RWPE2 (cell line): ENCODE data around the gene CASP5.
"Not testable (repeated sequence)": the region's sequence is repeated elsewhere in the genome, so short reads cannot be mapped to it uniquely, and the experiment has no call there.

Source experiments
- ATAC-seq: fragments of 200-7000 bp; cut with Tn5 transposase; 3 replicates; pipeline ENCODE4 v1.9.1; 2021; ENCODE audit warnings: low read depth
- DNase-seq: peaks from one replicate; pipeline ENCODE4 v3.0.0-alpha.2; 2020; ENCODE audit warnings: low spot score
- H3K27ac ChIP-seq: fragments of 450-650 bp; 2 replicates; pipeline ENCODE4 v1.5.1; 2017; ENCODE audit warnings: mild to moderate bottlenecking; ENCODE audit not compliant: poor library complexity, severe bottlenecking
- H3K27me3 ChIP-seq: fragments of 250-450 bp; sonication (Bioruptor Pico); 2 replicates; pipeline ENCODE4 v1.5.1; 2021; ENCODE audit warnings: mild to moderate bottlenecking, moderate library complexity; ENCODE audit not compliant: insufficient read depth, poor library complexity, severe bottlenecking
- H3K36me3 ChIP-seq: fragments of 250-450 bp; sonication (Bioruptor Pico); 2 replicates; pipeline ENCODE4 v1.5.1; 2020; ENCODE audit warnings: low read depth, mild to moderate bottlenecking, moderate library complexity
- H3K4me1 ChIP-seq: fragments of 250-450 bp; sonication (Bioruptor Pico); 2 replicates; pipeline ENCODE4 v1.5.1; 2021; ENCODE audit warnings: mild to moderate bottlenecking, moderate library complexity; ENCODE audit not compliant: insufficient read depth, poor library complexity, severe bottlenecking
- H3K4me3 ChIP-seq: fragments of 250-450 bp; sonication (Bioruptor Pico); 2 replicates; pipeline ENCODE4 v1.5.1; 2021; ENCODE audit warnings: mild to moderate bottlenecking, moderate library complexity; ENCODE audit not compliant: severe bottlenecking
- H3K9me3 ChIP-seq: fragments of 250-450 bp; sonication (Bioruptor Pico); 2 replicates; pipeline ENCODE4 v1.5.1; 2021; ENCODE audit warnings: mild to moderate bottlenecking, moderate library complexity; ENCODE audit not compliant: severe bottlenecking
- TF ChIP-seq, protein P1 (sequence below): fragments of 450-650 bp; IDR thresholded peaks from one replicate; pipeline ENCODE4 v1.5.1; 2017; ENCODE audit warnings: mild to moderate bottlenecking, moderate library complexity; ENCODE audit not compliant: poor library complexity, severe bottlenecking

Gene CASP5

GRCh38 chr11:104984808-104985207 lies 38.2 kb downstream of the CASP5 start:
- Histone ChIP-seq H3K4me3 (no peak overlapping the region), H3K36me3 (no peaks in the 10 kb centered on the region), H3K27ac (no peak overlapping the region), H3K9me3 (no peaks in the 10 kb centered on the region), H3K27me3 (no peaks in the 10 kb centered on the region), H3K4me1 (no peaks in the 10 kb centered on the region)
- ATAC-seq (no peak), DNase-seq (no peak)
- TF ChIP-seq, protein P1, sequence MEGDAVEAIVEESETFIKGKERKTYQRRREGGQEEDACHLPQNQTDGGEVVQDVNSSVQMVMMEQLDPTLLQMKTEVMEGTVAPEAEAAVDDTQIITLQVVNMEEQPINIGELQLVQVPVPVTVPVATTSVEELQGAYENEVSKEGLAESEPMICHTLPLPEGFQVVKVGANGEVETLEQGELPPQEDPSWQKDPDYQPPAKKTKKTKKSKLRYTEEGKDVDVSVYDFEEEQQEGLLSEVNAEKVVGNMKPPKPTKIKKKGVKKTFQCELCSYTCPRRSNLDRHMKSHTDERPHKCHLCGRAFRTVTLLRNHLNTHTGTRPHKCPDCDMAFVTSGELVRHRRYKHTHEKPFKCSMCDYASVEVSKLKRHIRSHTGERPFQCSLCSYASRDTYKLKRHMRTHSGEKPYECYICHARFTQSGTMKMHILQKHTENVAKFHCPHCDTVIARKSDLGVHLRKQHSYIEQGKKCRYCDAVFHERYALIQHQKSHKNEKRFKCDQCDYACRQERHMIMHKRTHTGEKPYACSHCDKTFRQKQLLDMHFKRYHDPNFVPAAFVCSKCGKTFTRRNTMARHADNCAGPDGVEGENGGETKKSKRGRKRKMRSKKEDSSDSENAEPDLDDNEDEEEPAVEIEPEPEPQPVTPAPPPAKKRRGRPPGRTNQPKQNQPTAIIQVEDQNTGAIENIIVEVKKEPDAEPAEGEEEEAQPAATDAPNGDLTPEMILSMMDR = no peak

- H3K4me1 ChIP-seq = no peaks in the 10 kb centered on the region
- DNase-seq (no peak), ATAC-seq (no peak)
- H3K36me3 ChIP-seq = no peaks in the 10 kb centered on the region
- H3K27me3 ChIP-seq = no peaks in the 10 kb centered on the region
- H3K4me3 ChIP-seq = no peak overlapping the region
- H3K27ac ChIP-seq = no peak overlapping the region
- no peaks in the 10 kb centered on the region for H3K9me3 ChIP-seq
- TF ChIP-seq, protein P1 = no peak
These were observed 43.1 kb downstream of the CASP5 start for GRCh38 chr11:104979839-104980238.

GRCh38 chr11:104973616-104974015 lies 49.4 kb downstream of the CASP5 start:
- H3K36me3 ChIP-seq = no peaks in the 10 kb centered on the region
- no peaks in the 10 kb centered on the region for H3K27me3 ChIP-seq
- ATAC-seq (no peak), DNase-seq (no peak)
- TF ChIP-seq, protein P1 = no peak
- H3K9me3 ChIP-seq = no peaks in the 10 kb centered on the region
- no peak overlapping the region for H3K27ac ChIP-seq
- H3K4me1 ChIP-seq = peaks cover 3% of the 10 kb centered on the region
- no peak overlapping the region for H3K4me3 ChIP-seq

- ATAC-seq, H3K36me3 ChIP-seq, H3K27me3 ChIP-seq: not testable (repeated sequence)
These were observed 50.0 kb downstream of the CASP5 start for GRCh38 chr11:104972924-104973323.

DNA sequence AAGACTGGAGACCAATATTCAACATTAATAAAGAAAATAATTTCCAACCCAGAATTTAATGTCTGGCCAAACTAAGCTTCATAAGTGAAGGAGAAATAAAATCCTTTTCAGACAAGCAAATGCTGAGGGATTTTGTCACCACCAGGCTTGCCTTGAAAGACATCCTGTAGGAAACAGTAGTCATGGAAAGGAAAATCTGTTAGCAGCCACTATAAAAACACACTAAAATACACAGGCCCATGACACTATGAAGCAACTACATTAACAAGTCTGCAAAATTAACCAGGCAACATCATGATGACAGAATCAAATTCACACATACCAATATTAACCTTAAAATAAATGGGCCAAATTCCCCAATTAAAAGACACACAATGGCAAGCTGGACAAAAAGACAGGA lies 52.2 kb downstream of the CASP5 start:
- DNase-seq = no peak
- H3K27me3 ChIP-seq = no peaks in the 10 kb centered on the region
- no peaks in the 10 kb centered on the region for H3K36me3 ChIP-seq
- no peaks in the 10 kb centered on the region for H3K9me3 ChIP-seq
- no peak overlapping the region for H3K27ac ChIP-seq
- H3K4me1 ChIP-seq = peaks cover 19% of the 10 kb centered on the region
- no peak for ATAC-seq
- no peak overlapping the region for H3K4me3 ChIP-seq
- TF ChIP-seq, protein P1 = no peak

More at GRCh38 chr11:104972924-104973323, 50.0 kb downstream of the CASP5 start:
- DNase-seq, H3K27ac ChIP-seq, H3K4me3 ChIP-seq, H3K4me1 ChIP-seq, H3K9me3 ChIP-seq: not testable (repeated sequence)
